22Rv1 (cell line): ENCODE measurements around the gene BAG2.

Source experiments
- H3K27ac ChIP-seq: fragments of 450-650 bp; 2 replicates; pipeline ENCODE4 v1.5.1; 2017
- ZFX ChIP-seq: fragments of 450-650 bp; IDR thresholded peaks from 2 replicates; pipeline ENCODE4 v1.6.1; 2017; ENCODE audit warnings: antibody characterized with exemption, borderline replicate concordance
- TF ChIP-seq, protein P1 (sequence below): fragments of 450-650 bp; IDR thresholded peaks from 2 replicates; pipeline ENCODE4 v1.5.1; 2017; ENCODE audit warnings: mild to moderate bottlenecking

BAG2 gene

DNA sequence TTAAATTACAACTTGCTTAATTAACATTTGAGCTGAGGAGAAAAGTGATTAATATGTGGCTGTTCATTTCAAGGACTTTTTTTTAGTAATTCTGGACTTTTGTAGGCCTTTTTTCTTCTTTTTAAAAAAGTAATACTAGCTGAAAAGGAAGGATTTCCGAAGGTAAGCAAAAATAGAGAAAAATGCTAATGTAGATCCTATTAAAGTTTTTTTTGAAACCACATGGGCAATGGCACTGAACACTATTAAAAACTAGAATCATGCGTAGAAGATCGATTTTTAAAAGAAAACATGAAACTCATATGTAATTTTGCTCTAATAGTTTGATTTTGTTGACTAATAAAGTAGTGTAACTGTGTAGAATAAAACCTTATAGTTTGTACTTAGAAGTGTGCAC, 2.4 kb downstream of the BAG2 start:
- no peak overlapping the region for H3K27ac ChIP-seq
- TF ChIP-seq ZFX = no peak
- TF ChIP-seq, protein P1, sequence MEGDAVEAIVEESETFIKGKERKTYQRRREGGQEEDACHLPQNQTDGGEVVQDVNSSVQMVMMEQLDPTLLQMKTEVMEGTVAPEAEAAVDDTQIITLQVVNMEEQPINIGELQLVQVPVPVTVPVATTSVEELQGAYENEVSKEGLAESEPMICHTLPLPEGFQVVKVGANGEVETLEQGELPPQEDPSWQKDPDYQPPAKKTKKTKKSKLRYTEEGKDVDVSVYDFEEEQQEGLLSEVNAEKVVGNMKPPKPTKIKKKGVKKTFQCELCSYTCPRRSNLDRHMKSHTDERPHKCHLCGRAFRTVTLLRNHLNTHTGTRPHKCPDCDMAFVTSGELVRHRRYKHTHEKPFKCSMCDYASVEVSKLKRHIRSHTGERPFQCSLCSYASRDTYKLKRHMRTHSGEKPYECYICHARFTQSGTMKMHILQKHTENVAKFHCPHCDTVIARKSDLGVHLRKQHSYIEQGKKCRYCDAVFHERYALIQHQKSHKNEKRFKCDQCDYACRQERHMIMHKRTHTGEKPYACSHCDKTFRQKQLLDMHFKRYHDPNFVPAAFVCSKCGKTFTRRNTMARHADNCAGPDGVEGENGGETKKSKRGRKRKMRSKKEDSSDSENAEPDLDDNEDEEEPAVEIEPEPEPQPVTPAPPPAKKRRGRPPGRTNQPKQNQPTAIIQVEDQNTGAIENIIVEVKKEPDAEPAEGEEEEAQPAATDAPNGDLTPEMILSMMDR = no peak

DNA sequence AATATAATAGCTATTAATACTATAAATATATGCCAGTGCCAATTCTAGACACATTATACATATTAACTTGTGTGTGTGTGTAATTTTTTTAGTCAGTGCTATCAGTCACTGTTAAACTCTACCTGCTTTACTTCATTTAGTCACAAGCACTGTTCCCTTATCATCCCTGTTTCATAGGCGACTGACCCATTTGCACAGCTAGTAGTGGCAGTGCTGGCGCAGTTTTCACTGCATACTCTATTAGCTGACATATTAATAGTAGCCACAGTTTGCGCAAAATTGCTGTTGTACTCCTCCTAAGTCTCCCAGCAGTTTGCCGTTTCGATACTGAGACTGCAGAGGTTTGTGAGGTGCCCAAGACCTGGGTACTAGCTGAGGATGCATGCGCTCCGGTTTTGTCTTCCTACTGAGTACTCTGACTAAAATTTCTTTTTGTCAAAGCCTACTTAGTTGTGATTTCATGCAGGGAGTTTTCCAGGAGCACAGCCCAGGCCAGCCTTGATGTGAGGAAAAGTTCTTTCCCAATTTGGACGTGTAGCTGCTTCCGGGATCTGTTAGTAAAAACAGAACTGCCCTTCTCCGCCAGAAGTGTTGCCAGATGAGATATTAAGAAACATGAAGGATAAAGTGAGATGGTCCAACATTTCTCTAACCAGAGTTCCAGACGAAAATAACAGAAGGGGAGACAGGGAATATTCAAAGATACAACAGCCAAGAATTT, 5.6 kb downstream of the BAG2 start:
- TF ChIP-seq, protein P1 = no peak
- TF ChIP-seq ZFX = no peak
- H3K27ac ChIP-seq = no peak overlapping the region

DNA sequence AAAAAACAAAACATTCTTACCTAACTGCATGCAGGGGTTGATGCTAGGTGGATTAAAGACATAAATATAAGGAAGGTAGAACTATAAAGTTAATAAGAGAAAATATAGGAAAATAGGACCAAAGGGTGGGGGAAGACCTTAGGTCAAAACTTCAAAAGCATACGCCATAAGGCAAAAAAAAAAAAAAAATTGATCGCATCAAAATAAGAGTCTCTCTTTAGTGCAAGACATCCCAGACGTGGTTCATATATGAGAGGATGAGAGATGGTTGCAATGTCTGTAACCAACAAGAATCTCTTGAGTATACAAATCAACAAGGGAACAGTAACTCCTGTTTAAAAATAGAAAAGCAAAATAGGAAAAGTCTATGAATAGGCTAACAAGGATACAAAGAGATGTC, 8.5 kb downstream of the BAG2 start:
- no peak for TF ChIP-seq ZFX
- TF ChIP-seq, protein P1 = no peak
- H3K27ac ChIP-seq = no peak overlapping the region

DNA sequence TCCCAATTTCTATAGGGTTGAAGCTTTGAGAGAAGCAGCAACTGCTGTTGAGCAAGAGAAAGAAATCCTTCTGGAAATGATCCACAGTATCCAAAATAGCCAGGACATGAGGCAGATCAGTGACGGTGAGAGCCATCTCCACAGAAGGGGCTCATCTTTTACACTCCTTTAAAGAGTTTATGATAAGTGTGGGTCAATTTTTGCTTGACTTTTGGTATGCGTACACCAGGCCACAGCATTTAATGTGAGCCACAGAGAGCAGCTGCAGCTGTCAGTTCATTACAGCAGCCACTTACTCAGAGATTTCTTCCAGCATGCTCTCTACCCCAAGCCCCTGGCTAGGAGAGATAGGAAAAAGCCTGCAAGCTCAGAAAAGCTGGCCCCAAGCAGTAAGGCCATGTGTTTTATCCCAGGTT, 9.9 kb downstream of the BAG2 start:
- no peak overlapping the region for H3K27ac ChIP-seq
- TF ChIP-seq, protein P1 = no peak
- no peak for TF ChIP-seq ZFX

DNA sequence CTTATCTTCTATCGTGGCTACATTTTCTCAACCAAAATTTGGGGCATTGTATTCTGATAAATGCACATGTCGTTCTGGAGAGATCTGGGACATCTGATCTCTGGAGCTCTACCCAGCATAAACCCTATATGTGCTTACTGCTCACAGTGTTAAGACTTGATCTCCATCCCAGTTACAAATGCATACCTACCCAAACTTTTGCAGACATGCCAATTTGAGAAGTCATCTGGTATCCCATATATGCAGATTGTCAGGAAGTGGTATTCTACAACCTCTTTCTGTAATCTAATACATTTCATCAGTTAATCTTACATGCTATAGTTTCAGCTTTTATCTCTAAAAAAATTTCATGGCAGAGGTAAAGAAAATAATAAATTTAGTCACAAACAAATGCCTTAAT, 11.2 kb downstream of the BAG2 start:
- H3K27ac ChIP-seq = no peak overlapping the region
- TF ChIP-seq, protein P1 = no peak
- no peak for TF ChIP-seq ZFX

DNA sequence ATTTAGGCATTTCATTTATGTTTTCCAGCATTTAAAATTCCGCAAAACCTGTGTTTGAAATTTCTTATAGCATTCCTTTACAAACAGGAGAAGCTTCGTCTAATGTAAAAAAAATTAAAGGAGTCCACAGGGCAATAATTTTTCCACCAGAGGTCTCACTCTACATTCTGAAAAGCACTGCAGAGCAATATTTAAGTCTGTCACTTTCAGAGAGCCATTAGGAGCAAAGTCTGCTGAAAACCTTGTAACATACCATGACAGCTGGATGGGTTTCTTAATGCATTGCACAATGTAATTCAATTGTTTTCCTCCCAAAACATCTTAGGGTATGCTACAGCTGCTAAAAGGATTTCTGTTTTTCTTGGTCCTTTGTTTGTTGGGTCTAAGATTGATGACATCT, 18.0 kb downstream of the BAG2 start:
- H3K27ac ChIP-seq = no peak overlapping the region
- TF ChIP-seq, protein P1 = peak; percentile 33; the same call in 1 of the 2 replicates
- TF ChIP-seq ZFX = no peak

DNA sequence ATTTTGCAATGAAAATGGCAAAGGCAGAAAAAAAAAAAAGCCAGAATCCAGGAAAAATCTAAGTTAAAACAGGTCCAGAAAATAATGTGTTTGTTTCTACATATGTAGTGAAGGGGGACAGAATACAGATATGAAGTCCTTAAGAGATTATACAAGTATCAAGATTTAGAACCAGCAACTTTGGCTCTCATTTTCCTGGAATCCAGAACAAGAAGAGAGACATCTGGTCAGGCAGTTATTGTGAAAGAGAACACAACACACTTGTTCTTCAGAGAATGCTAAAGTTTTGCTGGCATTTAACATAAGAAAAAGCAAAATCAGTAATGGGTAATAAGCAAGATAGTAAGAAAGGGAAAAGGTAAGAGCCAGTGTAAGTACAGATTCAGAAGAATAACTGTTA, 21.1 kb downstream of the BAG2 start:
- no peak for TF ChIP-seq ZFX
- TF ChIP-seq, protein P1 = no peak
- no peak overlapping the region for H3K27ac ChIP-seq
